Posterior cingulate gyrus (tissue), 11 donors: ENCODE results near the gene ACER2.
A peak's percentile ranks its signal among the peaks of the same experiment; 100 is the strongest.

Experiments used
- DNase-seq, 10 donors: peaks; one replicate each; pipeline versions ENCODE4 v3.0.0 to v3.0.0-alpha.2; 2020 to 2021; ENCODE audit warnings: mixed read lengths in 3 of 10
- intact Hi-C: fragments of 100-400 bp; cut with DNase I; formaldehyde crosslinking; loops from one replicate; pipeline ENCODE4 v1.15.1; 2023

Gene ACER2

DNA sequence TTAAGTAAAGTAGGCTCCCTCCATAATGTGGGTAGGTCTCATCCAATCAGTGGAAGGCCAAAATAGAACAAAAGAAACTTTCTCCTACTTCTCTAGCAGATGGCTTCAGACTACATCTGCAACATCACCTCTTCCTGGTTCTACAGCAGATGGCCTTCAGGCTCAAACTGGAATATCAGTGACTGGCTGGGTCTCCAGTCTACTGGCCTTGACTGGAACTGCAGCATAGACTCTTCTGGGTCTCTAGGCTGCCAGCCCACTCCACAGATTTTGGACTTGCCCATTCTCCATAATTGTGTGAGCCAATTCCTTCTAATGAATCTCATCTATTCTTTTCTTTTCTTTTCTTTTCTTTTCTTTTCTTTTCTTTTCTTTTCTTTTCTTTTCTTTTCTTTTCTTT lies 64.8 kb downstream of the ACER2 start:
- no peak for DNase-seq
- intact Hi-C loops, result no loop called here

DNA sequence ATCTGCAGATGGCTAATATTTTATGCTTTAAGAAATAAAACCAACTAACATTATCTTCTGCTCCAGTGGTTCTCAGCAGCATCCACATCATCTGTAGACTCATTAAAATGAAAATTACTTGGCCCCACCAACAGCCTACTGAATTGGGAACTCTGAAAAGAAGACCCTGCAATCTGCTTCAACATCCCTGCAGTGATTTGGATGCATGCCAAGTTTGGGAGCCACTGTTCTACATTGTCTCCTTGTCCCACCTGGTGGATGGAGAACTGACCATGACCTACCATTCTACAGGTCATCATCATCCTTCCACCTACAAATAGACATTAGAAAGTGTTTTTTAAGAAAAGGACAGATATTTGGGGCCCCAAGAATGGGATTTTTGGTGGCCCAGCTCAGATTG lies 71.1 kb downstream of the ACER2 start:
- intact Hi-C loops, result no loop called here

DNA sequence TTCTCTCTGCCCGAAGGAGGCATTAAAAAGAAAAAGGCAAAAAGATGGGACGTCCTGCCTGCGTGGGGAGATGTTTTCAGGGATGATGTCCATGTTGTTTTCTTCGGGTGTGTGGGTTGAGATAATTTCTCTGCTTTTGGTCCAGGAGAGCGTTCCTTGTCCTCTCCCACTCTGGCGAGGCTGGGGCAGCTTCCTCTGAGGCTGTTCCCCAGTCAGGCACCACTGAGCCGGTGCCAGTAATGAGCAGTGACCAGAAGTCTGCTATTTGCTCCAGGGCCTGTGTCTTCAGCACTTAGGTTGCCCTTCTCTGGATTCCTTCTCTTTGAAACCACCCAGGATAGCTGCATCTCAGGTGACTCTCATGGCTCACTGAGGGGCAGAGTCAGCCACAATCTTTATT lies 71.5 kb downstream of the ACER2 start:
- intact Hi-C loops, result no loop called here
- peak in 1 of 10 donors; percentile 62 for DNase-seq

More for the DNA sequence above, 71.1 kb downstream of the ACER2 start:
- DNase-seq, result no peak

DNA sequence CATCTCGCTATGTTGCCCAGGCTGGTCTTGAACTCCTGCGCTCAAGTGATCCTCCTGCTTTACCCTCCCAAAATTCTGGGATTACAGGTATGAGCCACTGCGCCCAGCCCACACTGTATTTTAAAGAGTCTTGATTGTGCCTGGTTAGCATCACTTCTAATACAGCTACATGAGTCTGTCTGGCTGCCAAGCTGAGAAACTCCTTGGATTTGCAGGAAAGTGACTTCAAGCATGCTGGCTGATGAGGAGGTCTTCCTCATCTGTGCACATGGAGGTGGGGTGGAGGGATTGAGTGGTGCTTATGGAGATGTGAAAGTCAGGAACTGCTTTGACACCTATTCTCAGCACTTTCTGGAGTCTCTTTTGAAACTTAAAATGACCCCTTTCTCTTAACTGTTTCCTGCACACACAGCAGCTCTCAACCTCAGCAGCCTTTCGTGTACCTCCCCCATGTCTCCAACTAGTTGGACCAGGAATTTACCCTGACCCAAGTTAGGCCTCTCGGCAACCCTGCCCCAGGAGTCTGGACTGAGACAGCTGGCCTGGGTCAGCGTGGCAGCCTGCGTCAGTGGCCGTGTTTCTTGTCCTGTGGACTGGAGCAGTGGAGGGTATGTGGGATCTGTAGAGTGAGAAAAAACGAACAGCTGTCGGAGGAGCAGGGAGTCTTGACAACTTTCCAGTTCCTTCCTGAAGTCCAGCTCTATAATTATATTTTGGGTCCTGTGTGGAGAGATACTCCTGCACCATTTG lies 72.5 kb downstream of the ACER2 start:
- DNase-seq, result peak in 2 of 10 donors; percentile 76 to 83
- intact Hi-C loops, result no loop called here

DNA sequence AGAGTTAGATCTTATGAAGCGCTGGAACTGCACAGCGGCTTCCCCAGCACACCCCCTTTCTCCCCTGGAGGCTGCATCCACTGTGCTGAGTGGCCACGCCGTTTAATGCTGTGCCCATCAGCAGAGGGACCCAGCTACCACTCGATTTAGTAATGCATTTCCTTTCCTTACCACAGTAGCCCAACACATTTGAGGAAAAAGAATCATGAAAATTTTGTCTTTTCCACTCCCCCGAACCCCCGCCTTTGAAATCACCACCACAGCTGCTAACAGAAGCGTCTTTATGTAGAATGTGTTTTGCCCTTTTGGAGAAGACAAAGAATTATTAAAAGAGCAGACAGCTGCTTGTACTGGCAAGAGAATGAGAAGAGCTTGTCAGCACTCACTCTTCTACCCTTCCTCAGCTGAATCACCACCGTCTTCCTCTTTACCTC lies 73.2 kb downstream of the ACER2 start:
- peak; percentile 54 to 95 (median 68) for DNase-seq
- intact Hi-C loops, result no loop called here

DNA sequence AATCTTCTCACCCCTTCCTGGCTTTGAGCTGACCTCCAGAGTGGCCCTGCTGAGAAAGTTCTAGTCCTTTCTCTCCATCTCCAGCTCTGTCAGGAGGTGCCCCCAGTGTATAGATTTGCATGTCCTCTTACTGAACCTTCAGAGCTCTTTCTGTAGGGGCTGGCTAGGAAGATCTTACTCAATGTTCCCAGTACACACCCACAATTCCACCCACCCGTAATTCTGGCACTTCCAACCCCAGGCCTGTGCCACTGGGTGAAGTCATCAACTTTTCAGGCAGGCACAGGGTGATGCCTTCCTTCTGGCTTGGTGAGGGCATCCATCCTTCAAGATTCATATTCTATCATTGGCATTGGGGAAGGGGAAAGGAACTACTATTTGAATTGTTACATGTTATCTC lies 75.9 kb downstream of the ACER2 start:
- DNase-seq, result no peak
- intact Hi-C loops, result no loop called here

DNA sequence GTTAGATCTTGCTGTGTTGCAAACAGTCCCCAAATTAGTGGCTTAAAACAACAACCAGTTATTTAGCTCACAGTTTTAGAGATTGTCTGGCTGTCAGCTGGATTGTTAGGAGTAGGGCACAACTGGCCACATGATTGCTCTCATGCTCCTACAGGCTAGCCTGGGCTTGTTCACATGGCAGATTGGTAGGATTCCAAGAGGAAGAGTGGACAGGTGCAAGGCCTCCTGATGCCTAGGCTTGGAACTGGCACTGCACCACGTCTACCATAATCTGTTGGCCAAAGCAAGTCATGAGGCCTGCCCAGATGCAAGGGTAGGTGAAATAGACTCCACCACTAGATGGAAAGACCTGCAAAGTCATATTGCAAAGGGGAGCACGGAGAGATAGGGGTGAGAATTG lies 76.4 kb downstream of the ACER2 start:
- intact Hi-C loops, result no loop called here
- DNase-seq, result no peak

DNA sequence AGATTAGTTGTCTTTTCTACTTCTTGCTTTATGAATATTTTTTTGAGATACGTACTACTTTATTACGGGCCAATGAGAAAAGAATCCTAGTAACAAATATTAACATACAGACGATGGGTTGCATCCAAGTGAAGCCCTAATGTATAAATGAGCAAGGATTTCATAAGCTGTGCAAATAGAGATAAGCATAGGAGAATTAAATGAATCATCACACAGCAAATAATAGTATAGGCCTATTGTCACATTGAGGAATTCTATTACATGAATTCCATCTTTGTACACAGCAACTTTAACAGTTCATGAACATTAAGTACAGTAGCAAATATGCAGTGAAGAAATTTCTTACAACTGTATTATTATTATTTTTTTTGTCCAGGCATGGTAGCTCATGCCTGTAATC lies 78.0 kb downstream of the ACER2 start:
- no peak for DNase-seq
- intact Hi-C loops, result no loop called here

DNA sequence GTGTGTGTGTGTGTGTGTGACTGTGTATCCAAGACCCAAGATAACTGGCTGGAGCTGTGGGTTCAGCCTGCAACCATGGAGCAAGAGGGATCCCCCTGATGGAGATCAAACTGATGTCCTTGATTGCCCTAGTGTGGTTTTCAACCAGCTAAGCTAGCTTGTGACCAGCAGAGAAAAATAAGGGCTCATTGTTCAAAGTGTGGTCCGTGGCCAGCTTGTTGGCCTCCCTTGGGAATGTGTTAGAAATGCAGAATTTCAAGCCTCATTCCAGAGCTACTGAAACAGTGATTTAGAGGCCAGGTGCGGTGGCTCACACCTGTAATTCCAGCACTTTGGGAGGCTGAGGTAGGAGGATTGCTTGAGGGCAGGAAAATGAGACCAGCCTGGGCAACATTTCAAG lies 79.9 kb downstream of the ACER2 start:
- intact Hi-C loops, result no loop called here
- DNase-seq, result peak in 5 of 10 donors; percentile 48 to 90 (median 70)

DNA sequence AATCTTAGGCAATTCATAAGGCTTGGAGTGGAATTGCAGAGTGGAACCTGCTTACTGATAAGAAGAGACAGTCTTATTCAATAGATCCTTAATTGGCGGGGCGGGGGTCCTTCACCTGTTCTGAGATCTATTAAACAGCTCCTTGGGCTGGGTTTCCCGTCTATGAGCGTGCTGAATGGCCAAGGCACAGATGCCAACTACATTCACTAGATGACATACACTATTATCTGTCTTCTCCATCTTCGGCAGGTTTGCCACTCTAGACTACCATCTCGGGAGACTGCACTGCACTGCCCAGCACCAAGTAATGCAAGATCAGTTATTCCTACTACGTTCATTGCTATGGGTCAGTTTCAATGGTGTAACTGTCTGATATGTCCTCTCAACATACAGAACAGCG lies 81.5 kb downstream of the ACER2 start:
- intact Hi-C loops, result loop anchor here (5.0 to 10.0 kb wide), 4 partner anchors 65 to 297 kb away; partner anchors contain the start of gene SLC24A2
- DNase-seq, result peak in 1 of 10 donors; percentile 65

DNA sequence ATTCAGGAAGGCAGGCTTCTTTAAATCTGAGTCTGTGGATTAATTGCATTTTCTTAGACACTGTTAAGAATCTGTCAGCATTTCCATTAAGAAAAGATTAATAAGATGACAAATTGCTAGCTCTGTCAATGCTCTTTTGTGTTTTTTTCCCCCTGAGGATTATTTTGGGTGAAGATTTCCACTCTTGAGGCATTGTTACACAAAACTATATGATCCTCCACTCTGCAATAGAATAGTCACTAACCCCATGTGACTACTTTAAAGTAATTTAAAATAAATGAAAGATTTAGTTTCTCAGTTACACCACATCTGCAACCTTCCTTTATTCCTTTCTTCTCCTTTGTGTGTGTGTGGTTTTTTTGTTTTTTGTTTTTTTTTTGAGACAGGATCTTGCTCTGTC lies 82.0 kb downstream of the ACER2 start:
- no peak for DNase-seq
- intact Hi-C loops, result loop anchor here (5.0 to 10.0 kb wide), 4 partner anchors 64 to 296 kb away; partner anchors contain the start of gene SLC24A2

DNA sequence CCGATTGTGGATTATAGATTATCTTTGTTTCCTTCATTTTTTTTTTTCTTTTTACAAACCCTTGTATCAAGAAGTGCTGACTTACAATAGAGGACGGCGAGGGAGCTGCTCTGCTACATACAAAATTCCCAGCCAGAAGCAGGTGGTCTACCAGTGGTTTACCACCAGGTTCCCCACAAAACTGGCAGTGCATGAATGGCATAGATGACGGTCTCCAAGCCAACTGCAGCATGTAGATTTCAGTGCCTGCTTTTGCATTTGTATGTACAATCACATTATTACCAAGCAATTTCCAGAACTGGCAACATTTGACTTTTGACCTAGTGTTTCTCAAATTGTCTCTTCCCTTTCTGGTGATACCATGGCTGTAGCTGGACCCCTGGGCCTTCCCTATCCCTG lies 84.0 kb downstream of the ACER2 start:
- DNase-seq, result peak in 1 of 10 donors; percentile 50
- intact Hi-C loops, result loop anchor here (1.0 to 10.0 kb wide), 5 partner anchors 62 to 430 kb away; partner anchors contain the start of gene SLC24A2

DNA sequence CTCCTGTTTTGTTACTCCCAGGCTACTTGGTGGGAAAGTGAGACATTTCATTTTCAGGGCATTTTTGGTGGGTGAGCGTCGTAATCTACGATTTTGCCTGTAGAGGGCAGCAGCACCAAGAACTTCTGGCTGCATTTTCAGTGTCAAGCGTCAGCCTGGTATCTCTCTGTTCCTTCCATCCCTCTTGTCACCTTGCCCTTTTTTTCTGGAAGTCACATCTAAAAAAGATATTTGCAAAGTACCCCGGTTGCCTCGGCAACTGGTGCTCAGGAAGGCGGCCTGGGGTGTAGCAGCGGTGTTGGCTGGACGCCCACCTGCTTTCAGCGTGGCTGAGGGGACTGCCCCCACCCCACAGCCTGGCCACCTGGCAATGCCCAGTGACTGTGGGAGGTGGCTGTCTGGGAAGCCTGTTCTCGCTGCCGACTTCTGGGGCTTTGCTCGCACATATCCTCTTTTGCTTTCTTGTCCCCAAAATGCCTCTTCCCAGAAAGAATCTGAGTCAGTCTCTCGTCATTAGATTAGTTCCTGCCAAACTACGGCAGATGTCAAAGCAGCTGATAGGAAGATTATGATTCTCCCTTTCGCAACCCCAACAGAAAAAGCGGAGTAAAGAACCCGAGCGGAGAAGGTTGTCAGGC lies 84.5 kb downstream of the ACER2 start:
- intact Hi-C loops, result loop anchor here (1.0 to 10.0 kb wide), 5 partner anchors 62 to 429 kb away; partner anchors contain the start of gene SLC24A2
- peak; percentile 63 to 97 (median 74) for DNase-seq

DNA sequence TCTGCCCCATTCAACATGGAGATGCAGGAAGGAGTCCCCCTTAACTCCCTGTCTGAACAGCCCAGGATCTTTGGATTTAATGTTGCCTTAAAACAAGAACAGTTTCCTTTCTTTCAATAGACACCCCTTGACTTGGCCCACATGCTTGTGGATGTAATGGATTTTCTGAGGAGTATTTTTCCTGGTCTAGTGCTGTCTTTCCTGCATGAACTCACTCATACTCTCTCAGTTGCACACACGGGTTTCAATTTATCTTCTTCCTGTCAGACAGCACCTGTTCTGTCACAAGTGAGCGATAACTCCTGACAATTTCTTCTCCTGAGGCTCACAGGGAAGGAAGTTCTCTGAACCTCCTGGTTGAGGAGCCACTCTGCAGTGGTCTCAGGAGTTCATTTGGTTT lies 85.1 kb downstream of the ACER2 start:
- intact Hi-C loops, result loop anchor here (1.0 to 10.0 kb wide), 5 partner anchors 61 to 428 kb away; partner anchors contain the start of gene SLC24A2
- no peak for DNase-seq

DNA sequence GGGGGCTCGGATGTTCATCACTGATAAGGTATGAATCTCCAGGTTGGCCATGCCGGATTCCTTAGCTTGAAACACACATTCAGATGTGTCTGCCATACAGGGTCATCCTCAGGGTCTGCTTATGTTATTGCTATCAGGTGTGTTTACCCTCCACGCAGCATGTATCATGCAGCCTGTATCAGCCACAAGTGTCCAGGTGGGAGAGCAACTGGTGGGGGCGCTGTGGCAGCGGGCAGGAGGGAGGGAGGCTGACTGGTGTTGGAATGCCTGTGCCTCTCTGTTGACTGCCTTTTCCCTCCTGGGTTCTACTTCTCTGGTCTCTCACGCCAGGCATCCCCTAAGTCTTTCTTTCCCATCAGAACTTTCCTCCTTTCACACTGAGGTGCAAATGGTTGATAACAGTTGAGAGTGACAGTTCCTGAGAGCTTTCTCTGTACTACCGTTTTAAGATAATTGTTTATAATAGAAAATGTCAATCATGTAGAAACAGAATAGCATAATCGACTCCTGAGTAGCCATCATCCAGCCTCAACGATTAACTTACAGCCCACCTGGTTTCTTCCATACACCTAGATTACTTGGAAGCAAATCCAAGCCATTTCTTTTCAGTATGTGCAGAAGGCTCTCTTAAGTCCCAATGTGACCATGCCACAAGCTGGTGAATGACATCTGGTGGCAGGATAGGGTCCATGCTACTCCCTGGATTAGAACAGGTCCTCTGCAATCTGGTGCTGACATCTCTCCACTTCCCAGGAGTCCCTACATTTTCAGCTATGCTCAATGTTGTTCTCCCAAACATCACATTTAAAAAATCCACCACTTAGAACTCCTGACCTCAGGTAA lies 86.6 kb downstream of the ACER2 start:
- peak in 1 of 10 donors; percentile 68 for DNase-seq
- intact Hi-C loops, result loop anchor here (10.0 kb wide), 3 partner anchors 59 to 199 kb away; no protein-coding TSS in a partner anchor

DNA sequence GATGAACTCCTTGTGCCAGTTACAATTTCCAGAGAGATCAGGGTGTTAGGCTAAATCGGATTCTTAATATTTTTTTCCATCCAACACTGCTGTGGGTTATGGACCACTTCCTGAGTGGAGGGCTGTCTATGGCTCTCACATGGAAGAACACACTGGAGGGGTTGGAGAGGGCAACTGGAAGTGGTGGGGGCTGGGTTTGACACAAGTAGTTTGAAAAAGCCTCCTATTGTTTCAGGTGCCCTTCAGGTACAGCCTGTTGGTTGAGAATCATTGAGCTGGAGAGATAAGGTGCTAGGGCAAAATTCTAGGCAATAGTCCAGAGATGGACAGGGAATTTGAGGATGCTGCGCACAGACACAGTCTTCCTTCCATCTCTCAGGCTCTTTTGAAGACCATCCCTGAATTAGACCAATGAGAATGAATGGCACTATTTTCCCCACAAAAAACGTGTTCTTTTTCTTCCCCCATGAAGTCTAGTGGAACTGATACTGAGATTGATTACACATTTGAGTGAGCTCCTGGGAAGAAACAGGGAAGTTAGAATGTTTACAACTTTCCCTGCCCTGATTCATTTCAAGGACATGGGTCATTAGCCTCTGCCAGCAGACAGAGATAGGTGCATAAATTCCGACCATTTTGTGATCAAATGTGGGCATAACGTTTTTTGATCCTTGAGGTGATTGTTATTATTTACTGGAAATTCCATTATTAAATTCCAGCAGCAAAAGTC lies 87.7 kb downstream of the ACER2 start:
- no peak for DNase-seq
- intact Hi-C loops, result loop anchor here (10.0 kb wide), 3 partner anchors 58 to 198 kb away; no protein-coding TSS in a partner anchor

DNA sequence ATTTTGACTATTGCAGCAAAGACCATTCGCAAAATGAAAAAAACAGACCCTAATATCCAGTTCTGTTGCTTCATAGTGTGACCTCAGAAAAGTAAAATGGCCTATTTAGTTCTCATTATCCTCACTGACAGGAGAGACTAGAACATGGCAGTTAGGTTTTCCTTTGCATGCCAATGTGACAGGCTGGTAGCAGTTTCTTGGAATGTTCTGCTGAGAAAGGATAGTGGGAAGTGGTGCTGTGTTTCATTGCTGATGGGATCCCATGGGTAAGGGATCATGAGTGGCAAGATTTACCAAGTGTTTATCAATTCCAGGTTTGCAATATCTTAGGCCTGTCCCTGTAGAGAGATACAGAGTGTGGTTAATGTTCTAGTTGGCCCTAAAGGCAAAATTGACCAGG lies 88.5 kb downstream of the ACER2 start:
- DNase-seq, result no peak
- intact Hi-C loops, result loop anchor here (10.0 kb wide), 3 partner anchors 58 to 198 kb away; no protein-coding TSS in a partner anchor

DNA sequence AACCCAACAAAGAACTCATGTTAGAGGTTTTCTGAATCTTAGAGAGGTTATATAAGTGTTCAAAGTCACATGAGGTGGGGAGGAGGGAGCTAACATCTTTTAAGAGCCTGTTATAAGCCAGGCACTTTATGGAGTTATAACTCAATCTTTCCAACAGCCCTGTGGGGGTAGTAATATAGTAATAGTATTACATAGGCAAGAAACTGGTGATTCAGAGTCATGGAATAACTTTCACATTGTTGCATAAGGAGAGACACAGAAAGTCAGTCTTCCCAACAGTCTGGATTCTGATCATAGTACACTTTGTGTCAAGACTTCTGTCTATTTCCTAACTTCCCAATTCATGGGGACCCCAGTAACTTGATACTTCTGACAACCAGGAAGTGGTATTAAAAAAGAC lies 89.2 kb downstream of the ACER2 start:
- intact Hi-C loops, result loop anchor here (10.0 kb wide), 3 partner anchors 57 to 197 kb away; no protein-coding TSS in a partner anchor
- DNase-seq, result no peak
